Activated CD8-positive, alpha-beta memory T cell treated with anti-CD3 and anti-CD28 coated beads for 36 hours (primary cell): ENCODE data around the gene GUK1. TPM values are rescaled to one million over a fixed set of nuclear protein-coding genes. Genes with fewer than 3 reads are reported as not detected.

Source experiments
- CTCF ChIA-PET: fragments of 350-600 bp; sonication (Branson Sonifier 250); formaldehyde crosslinking; loops from one replicate; lab custom pipeline; 2021; ENCODE audit warnings: antibody characterized with exemption; lab: Charles Lee
- POLR2A ChIA-PET: fragments of 350-600 bp; sonication (Branson Sonifier 250); formaldehyde crosslinking; loops from one replicate; lab custom pipeline; 2021; ENCODE audit warnings: antibody characterized with exemption; lab: Charles Lee
- total RNA-seq, 2 experiments: library from RNA; stranded (reverse); gene quantifications; one replicate each; pipeline ENCODE4 v1.2.3, GENCODE V29; 2021

The GUK1 gene
- total RNA-seq, 2 experiments from 2014 or later, result 264 to 267 TPM

DNA sequence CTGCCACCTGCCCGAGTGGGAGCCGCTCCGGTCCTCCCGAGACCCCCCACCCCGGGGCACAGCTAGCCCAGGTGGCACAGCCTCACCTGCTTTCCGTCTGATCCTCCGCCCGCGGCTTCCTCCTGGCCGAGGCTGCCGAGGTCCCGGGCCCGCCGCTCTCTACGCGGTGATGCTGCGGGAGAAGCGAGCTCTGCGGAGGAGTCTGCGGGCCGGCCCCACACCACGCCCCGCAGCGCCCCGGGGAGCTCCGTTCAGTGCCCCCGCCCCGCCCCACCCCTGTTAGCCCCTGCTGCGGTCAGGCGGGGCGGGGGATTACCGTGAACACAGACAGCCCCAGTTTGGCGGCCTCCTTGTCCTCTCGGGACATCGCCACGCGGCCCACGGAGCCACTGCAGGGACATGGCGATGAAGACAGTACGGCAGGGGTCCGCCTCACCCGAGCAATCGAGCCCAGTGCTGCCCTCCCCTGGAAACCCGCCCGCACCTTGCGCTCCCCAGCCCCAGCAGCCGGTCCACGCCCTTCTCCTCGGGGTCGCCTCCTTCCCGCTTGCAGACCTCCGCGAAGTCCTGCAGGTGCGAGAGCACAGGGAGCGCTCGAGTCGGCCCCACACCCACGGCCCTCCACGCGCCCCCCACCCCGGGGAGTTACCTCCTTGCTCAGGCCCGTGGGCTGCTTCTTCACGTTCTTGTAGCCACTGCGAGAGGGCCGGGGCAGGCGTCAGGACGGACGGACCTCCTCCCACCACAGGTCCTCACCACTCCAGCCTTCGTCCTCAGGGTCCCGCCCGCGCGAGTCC lies 37.9 kb upstream of the GUK1 start:
- ChIA-PET CTCF (interaction anchor here (0.7 to 1.0 kb wide), 2 partner anchors 78 to 103 kb away, joined by 3 read pairs; no protein-coding TSS in a partner anchor), POLR2A (interaction anchor here (0.8 to 1.1 kb wide), 3 partner anchors 13 to 384 kb away, joined by 3 read pairs; no protein-coding TSS in a partner anchor)

DNA sequence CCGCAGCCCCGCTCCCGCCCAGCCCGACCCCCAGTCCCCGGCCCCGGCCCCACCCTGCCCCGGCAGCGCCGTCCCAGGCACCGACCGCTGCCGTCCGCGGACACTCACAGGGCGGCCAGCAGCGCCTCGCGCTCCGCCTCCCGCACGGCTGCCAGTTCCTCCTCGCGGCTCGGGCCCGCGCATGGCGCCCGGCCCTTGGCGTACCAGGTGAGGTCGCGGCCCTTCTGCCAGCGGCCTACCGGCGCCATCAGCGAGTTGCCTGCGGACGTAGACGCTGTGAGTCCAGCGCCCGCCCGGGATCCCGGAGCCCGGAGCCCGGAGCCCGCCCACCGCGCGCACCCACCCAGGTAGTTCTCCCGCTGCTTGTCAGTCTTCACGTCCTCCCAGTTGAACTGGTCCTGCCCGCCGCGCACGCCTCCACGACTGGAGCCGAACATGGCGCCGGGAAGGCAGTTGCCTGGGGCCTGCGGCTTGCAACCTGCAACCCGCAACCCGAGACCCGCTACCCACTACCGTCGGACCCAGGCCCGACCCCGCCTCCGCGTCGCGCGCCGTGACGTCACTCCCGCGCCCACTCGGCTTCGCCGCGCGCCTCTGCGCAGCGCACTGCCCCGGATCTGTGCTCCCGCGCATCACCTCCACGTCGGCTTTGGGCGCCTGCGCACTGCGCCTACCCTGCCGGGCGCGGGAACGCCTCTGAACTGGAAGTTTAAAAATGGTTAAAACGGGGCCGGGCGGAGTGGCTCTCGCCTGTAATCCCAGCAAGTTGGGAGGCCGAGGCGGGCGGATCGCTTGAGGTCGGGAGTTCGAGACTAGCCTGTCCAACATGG lies 37.1 kb upstream of the GUK1 start, which contains the start of gene C1orf35:
Gene C1orf35, minus strand, starts transcription at position 535 of the 830 bp plus-strand sequence. Its CDS starts 98 bp downstream, at position 437.
- CTCF ChIA-PET, result interaction anchor here (1.0 kb wide), 1 partner anchor 21 kb away, joined by 3 read pairs; no protein-coding TSS in a partner anchor
- POLR2A ChIA-PET, result interaction anchor here (1.5 kb wide), 1 partner anchor 21 kb away, joined by 3 read pairs; the partner anchor contains the start of gene ARF1

DNA sequence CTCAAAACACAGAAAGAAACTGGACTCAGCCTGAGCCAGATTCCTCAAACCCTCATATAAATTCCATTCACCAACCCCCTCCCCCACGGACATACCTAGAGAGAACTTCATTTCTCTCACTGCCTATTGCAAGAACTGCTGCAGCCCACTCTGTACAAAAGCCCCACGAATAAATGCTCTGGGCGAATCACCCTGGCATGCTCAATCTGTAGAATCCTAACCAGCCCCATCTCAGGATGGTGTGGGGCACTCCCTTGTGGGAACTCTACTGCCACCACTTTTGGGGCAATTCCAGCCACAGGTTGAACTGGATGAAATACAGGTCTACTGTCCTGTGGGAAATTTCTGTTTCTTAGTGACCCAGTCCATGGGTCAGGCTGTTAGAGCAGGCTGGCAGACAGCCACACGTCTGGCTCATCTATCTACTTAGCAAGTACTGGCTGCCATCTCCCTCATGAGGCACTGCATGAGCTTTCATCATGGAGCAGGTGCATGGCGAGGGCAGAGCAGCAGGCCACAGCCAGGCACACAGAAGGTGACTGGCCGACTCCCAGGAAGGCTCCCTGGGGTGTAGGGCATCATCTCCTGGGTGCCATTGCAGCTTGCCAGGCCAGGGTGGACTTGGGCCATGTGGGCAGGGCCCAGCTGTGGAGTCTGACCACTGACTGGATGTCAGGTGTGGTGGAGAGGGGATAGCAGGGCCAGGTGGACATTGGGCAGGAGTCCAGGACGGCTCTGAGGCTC lies 35.4 kb upstream of the GUK1 start:
- POLR2A ChIA-PET, result interaction anchor here (1.5 kb wide), 1 partner anchor 22 kb away, joined by 3 read pairs; the partner anchor contains the start of gene ARF1

DNA sequence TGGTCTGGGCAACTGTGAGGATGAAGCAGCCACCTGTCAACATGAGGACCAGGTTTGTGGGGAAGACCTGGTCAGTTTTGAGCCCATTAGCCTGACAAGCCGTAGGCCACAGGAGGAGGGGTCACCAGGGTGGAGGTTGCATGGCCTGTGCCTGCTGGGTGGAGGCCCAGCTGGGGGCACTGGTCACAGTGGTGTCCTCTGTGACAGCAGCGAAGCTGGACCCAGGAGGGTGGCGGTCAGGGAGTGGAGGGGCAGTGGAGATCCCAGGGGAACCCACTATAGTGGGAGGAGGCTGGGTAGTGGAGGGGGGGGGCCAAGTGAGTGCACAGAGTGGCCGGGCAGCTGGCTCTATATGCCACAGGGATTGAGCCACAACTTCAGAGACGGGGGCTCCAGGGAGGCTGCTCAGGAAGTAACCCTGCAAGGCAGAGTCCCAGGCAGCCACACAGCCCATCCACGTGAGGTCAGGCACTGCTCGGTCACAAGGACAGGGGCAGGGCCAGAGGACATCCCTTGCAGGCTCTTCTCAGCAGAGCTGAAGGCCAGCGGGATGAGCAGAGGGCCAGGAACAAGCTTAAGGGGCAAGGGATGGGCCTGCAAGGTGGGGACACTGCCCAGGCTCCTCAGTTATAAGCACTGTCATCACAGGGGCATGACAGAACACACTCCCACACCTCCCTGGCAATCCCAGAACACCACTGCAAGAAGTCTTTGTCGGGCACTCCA lies 34.6 kb upstream of the GUK1 start:
- CTCF ChIA-PET, result no interaction called here
- POLR2A ChIA-PET, result no interaction called here

More for the DNA sequence above, 35.4 kb upstream of the GUK1 start:
- CTCF ChIA-PET, result no interaction called here

DNA sequence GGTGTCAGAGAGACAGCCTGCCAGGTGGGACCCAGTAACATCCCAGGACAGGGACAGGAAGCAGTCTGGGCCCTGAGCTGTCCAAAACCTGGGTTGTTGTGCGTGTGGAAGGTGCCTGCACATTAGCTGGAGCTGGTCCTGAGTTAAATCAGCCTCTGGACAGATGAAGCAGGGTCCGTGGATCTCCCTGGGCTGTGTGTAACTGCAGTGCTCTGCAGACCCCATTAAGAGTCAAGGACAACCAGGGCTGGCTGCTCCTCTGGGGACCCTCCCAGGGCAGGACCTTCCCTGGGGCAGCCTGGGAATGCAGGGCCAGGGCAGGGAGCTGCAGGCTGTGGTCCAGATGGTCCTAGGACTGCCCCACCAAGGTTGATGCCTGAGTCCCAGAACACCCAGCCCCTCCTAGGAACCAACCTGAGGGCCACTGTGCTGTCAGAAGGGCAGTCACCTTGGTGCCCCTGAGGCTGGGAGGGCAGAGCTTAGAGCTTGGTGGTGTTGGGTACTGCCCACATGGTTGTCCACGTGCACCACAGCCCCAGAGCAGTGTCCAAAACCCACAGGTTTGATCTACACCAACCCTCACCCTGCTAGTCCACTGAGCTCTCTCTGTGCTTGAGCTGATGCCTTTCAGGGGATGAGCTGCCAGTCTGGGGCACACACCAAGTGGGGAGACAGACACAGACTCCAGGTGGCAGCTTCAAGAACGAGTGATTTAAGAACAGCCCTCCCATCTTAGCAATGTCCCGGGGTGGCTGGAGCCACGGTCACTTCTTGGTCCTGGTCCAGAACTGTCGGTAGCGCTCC lies 33.9 kb upstream of the GUK1 start:
- ChIA-PET POLR2A (no interaction called here), CTCF (interaction anchor here (0.9 kb wide), 1 partner anchor 22 kb away, joined by 3 read pairs; no protein-coding TSS in a partner anchor)

DNA sequence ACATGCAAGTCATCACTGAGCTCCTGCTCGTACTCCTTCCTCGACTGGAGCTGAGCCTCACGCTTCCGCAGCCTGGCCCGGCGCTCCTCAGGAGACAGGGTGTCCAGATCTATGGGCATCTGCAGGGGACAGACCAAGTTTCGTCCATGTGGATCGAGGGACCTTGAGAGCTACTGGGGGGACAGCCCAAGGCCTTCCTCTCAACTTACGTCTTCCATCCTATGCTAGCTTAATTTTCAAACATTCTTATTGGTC lies 33.4 kb upstream of the GUK1 start:
- ChIA-PET CTCF (interaction anchor here (0.9 kb wide), 1 partner anchor 23 kb away, joined by 3 read pairs; no protein-coding TSS in a partner anchor), POLR2A (no interaction called here)

DNA sequence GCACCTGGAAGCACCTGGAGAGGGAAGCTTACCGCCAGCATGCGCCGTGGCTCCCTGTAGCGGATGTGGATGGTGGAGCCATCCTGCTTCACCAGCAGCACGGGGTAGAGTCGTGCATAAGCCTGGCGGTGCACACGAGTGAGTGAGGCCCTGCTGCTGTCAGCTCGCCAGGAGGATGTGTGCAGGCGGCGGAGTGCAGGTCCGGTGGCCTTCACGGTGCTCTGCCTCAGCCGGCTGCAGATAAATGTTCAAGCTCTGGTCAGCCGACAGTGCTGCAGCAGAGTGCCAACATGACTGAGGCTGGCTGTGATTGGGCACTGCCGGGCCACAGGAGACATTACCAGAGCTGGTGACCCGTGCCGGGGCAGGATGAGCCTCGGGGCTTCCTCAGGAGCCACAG lies 32.4 kb upstream of the GUK1 start:
- ChIA-PET POLR2A (no interaction called here), CTCF (no interaction called here)

DNA sequence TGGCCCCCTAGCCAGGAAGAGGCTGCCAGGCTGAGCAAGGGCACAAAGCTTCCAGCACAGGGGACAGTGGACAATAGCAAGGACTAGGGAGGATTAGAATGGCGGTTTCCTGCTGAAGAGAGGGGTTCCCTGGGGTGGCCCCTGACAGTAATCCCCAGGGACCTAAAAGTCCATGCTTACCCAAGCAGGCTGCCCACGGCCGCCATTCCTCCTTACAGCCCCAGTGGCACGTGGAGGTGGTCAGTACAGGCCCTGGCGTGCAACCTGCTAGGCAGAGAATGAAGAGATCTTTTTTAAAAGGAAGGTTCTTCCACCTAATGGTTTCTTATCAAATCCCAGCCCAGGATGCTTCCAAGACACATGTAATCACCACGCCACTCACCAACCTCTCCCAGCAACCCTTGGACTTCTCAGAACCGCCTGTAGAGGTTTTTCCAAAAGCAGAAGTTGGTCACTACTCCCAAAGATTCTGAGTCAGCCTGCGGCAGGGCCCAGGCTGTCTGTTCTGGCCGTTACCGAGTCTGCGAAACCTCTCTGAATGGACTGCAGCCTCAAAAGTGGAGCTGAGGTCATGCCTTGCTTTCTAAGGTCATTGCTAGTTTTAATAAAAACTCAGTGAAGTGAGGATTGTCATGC lies 31.9 kb upstream of the GUK1 start:
- POLR2A ChIA-PET, result interaction anchor here (0.5 kb wide), 1 partner anchor 150 kb away, joined by 3 read pairs; no protein-coding TSS in a partner anchor
- CTCF ChIA-PET, result interaction anchor here (0.8 kb wide), 1 partner anchor 345 kb away, joined by 3 read pairs; no protein-coding TSS in a partner anchor

DNA sequence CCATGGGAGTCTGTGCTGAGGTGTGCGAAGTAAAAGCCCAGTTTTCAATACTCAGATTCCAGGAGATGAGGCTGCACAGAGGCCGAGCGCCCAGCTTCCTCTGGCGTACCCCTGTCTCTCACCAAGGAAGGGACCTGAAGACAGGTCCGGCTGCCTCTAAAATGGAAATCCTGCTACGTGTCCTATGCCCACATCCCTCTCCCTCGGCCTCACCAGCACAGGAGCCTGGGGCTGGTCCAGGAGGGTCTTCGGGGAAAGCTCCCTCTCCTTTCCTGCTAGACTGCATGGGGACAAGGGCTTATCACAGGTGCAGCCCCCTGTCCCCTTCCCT lies 31.4 kb upstream of the GUK1 start:
- POLR2A ChIA-PET, result interaction anchor here (0.5 kb wide), 1 partner anchor 150 kb away, joined by 3 read pairs; no protein-coding TSS in a partner anchor

DNA sequence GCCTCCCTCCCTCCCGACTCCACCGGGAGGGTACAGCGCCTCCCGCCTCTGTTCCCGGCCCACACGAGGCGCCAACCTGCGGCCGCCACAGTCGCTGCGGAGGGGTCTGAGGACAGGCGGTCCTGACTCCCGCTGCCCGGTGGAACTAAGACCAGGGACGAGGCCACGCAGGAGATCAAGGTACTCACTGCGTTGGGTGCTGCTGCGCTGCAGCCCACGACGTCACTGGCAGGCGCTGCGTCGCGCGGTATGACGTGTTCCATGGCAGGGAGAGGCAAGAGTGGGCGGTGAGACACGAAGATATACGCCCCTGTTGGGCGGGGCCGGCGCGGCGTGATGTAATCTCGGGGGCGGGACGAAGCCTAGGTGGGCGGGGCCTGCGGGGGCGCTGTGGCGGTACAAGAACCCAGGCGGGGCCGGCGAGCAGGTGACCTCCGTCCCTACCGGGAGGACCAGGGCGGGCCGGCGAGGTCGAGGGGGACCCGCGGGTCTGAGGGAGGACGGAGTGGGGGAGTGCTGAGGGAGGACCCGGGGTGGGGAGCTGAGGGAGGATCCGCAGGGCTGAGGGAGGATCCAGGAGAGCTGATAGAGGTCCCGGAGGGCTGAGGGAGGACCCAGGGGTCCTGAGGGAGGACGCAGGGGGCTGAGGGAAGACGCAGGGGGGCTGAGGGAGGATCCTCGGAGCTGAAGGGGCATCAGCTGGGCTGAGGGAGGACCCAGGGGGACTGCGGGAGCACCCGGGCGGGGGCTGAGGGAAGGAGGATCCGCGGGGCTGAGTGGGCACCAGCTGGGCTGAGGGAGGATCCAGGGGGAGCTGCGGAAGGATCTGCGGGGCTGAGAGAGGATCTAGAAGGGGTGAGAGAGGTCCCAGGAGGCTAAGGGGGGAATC lies 30.8 kb upstream of the GUK1 start, which contains the start of gene MRPL55:
Gene MRPL55, minus strand, starts transcription at position 227 of the 889 bp plus-strand sequence. CDS start 1,039 bp downstream, outside the sequence.
- POLR2A ChIA-PET, result interaction anchor here (0.7 to 2.5 kb wide), 4 partner anchors 11 to 348 kb away, joined by 3 to 6 read pairs (median 4); partner anchors contain the start of genes ARF1 and GUK1
- CTCF ChIA-PET, result interaction anchor here (0.7 to 1.4 kb wide), 4 partner anchors 13 to 346 kb away, joined by 3 to 5 read pairs (median 3); no protein-coding TSS in a partner anchor

More for the DNA sequence above, 31.4 kb upstream of the GUK1 start:
- CTCF ChIA-PET, result interaction anchor here (0.8 kb wide), 1 partner anchor 346 kb away, joined by 3 read pairs; no protein-coding TSS in a partner anchor

DNA sequence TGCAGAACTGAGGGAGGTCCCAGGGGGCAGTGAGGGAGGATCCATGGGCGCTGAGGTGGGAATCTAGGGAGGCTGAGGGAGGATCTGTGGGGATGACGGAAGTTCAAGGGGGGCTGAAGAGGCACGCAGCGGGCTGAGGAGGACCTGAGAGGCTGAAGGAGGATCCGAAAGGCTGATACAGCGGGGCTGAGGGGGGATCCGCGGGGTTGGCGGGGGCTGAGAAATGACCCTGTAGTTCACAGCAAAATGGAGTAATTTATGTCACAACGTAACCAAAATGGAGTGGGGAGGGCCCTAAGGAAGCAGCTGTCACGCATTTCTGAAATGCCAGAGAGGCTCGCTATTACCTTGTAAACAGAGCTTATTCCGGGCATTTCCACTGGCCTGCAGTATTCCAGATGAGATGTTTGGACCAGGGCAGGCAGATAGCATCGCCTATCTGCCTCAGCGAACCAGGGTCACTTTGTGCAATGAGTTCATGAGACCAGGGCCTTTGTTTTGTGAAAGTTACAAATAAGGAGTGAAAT lies 30.1 kb upstream of the GUK1 start:
- ChIA-PET POLR2A (interaction anchor here (0.7 to 2.5 kb wide), 4 partner anchors 12 to 347 kb away, joined by 3 to 6 read pairs (median 4); partner anchors contain the start of genes ARF1 and GUK1), CTCF (interaction anchor here (0.7 to 1.4 kb wide), 4 partner anchors 12 to 106 kb away, joined by 3 to 9 read pairs (median 4); no protein-coding TSS in a partner anchor)

DNA sequence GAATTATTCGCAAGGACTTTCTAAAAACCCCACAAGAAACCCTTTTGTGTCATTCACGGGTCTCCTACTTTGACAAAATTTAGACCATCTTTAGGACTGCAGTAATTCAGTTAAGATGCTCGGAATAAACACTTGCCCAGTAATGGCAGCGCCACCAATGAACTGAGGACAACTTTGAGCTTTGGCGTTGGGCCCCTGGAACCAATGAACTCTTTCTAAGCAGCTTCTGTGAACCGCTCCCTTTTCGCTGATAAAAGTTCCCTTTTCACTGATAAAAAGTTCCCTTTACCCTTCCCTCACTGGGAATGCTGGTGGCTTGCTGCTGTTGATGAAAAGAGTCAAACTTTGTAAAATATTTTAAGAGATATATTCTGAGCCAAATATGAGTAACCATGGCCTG lies 29.5 kb upstream of the GUK1 start:
- POLR2A ChIA-PET, result interaction anchor here (2.5 kb wide), 1 partner anchor 30 kb away, joined by 6 read pairs; the partner anchor contains the start of gene GUK1
- CTCF ChIA-PET, result interaction anchor here (1.2 to 1.4 kb wide), 3 partner anchors 11 to 106 kb away, joined by 3 to 9 read pairs (median 5); no protein-coding TSS in a partner anchor

DNA sequence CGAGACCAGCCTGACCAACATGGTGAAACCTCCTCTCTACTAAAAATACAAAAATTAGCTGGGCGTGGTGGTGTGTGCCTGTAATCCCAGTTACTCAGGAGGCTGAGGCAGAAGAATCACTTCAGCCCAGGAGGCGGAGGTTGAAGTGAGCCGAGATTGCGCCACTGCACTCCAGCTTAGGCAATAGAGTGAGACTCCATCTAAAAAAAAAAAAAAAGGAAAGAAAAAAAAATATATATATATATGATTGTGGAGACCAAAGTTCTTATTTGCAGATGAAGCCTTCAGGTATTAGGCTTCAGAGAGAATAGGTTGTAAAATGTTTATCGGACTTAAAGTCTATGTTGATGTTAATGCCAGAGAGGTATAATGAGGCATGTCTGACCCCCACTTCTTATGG lies 28.8 kb upstream of the GUK1 start:
- POLR2A ChIA-PET, result interaction anchor here (2.5 kb wide), 1 partner anchor 29 kb away, joined by 6 read pairs; the partner anchor contains the start of gene GUK1
- CTCF ChIA-PET, result interaction anchor here (1.4 kb wide), 1 partner anchor 20 kb away, joined by 9 read pairs; no protein-coding TSS in a partner anchor

DNA sequence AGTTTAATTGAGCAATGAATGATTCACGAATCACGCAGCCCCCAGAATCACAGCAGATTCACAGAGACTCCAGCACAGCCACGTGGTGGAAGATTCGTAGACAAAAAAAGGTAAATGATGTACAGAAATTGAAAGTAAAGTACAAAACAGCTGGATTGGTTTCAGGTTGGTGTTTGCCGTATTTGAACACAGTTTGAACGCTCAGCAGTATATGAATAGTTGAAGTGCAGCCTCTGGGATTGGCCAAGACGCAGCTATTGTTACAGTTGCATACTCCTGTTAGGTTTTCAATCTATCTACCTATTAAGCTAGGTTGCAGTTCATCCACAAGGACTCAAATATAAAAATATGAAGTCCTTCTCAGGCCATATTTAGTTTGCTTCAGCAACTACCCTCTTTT lies 27.9 kb upstream of the GUK1 start:
- ChIA-PET CTCF (no interaction called here), POLR2A (no interaction called here)

DNA sequence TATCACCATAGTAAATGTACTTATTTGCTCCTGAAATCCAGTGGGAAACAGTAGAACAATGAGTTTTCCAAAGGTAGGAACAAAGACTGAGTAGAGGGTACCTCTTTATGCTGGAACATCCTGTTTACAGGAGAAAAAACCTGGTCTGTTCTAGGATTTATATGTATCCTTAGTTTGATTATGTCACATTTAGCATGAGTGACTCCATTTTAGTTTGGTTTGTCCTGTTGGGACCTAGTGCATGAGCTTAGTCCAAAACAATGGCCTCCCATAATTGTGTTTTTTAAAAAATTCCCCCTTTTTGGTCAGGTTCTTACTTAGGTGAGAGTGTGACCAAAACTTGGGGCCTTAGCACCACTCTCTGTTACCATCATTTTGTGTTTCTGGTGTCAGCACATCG lies 27.5 kb upstream of the GUK1 start:
- POLR2A ChIA-PET, result no interaction called here
- CTCF ChIA-PET, result no interaction called here
